ENCODE results near the gene CDC73. TPM values are rescaled to one million over a fixed set of nuclear protein-coding genes. Genes with fewer than 3 reads are reported as not detected.

The CDC73 gene
- total and polyA plus RNA-seq, 2 of the 13 experiments (the other 11 are each of a cell fraction or from before 2014, with no cell fraction given) = 20.2 to 26.3 TPM

- TF ChIP-seq ZNF530 (CRISPR knock-in tag; IDR thresholded peaks at IDR 0.05; ENCODE audit: low read depth) = no peak
- no peak for TF ChIP-seq BCL6 (CRISPR knock-in tag; IDR thresholded peaks at IDR 0.05)
Measured at GRCh38 chr1:193102662-193103061, 19.2 kb upstream of the CDC73 start (continued).

- Histone ChIP-seq H3K27me3 (ENCODE audit: control insufficient read depth in 1 of 2, insufficient read depth in 2 of 2, low read length in 2 of 2) (no peaks in the 10 kb centered on the region; a peak in 1 of 5 replicates), H3K4me2 (ENCODE audit: low read depth, low read length) (peak overlapping the region; percentile 76), H2AFZ (ENCODE audit: low read length) (no peak overlapping the region), H4K20me1 (ENCODE audit: insufficient read depth, low read length) (no peaks in the 10 kb centered on the region), H3K9me3 (ENCODE audit: low read length) (no peaks in the 10 kb centered on the region), H3K79me2 (ENCODE audit: insufficient read depth, low read length) (peaks cover 31% of the 10 kb centered on the region), H3K4me1 (ENCODE audit: insufficient read depth, low read length) (peaks cover 44% of the 10 kb centered on the region), H3K36me3 (replicated peaks in 1 of 2; ENCODE audit: control insufficient read depth in 1 of 2, insufficient read depth in 2 of 2, low read length in 2 of 2) (peaks cover 6 to 16% of the 10 kb centered on the region in 2 experiments; a peak in 4 of 5 replicates), H3K9ac (ENCODE audit: insufficient read depth, low read depth, low read length) (peak overlapping the region; percentile 78), H3K27ac (ENCODE audit: extremely low read length, insufficient read depth, low read length) (peak overlapping the region; percentile 89), H3K4me3 (replicated peaks in 1 of 3; ENCODE audit: insufficient read depth in 1 of 3, low read depth in 2 of 3, low read length in 3 of 3) (peak overlapping the region; percentile 70 to 93 (median 82))
- intact Hi-C loops (cut with micrococcal nuclease; ENCODE audit: unreplicated experiment) = loop anchor here (1.0 kb wide), 1 partner anchor 44 kb away; no protein-coding TSS in a partner anchor
- ATAC-seq (no peak), FAIRE-seq (no peak), DNase-seq (ENCODE audit: low spot score) (no peak)
- ChIA-PET POLR2A (interaction anchor here (1.6 to 2.9 kb wide), 5 partner anchors 10 to 45 kb away, joined by 9 to 31 read pairs (median 13); partner anchors contain the start of genes CDC73, RO60 and UCHL5), CTCF (ENCODE audit: low intra/inter-chr PET ratio, low total read pairs) (interaction anchor here (1.3 kb wide), 1 partner anchor 17 kb away, joined by 4 read pairs; no protein-coding TSS in a partner anchor)
- in situ Hi-C loops (cut with HindIII; ENCODE audit: extremely low pct_ligation_motif_present, low pct_unique_long_range_greater_than_20kb) = no loop called here
- 30% methylated on average over 9 of the region's 9 CpGs for WGBS (ENCODE audit: low lambda C conversion rate)
- BruUV-seq (replicated peaks) = no TSS peak
- no peak for TF ChIP-seq ZNF224 (CRISPR knock-in tag; IDR thresholded peaks at IDR 0.05)
- TF ChIP-seq, protein P1, sequence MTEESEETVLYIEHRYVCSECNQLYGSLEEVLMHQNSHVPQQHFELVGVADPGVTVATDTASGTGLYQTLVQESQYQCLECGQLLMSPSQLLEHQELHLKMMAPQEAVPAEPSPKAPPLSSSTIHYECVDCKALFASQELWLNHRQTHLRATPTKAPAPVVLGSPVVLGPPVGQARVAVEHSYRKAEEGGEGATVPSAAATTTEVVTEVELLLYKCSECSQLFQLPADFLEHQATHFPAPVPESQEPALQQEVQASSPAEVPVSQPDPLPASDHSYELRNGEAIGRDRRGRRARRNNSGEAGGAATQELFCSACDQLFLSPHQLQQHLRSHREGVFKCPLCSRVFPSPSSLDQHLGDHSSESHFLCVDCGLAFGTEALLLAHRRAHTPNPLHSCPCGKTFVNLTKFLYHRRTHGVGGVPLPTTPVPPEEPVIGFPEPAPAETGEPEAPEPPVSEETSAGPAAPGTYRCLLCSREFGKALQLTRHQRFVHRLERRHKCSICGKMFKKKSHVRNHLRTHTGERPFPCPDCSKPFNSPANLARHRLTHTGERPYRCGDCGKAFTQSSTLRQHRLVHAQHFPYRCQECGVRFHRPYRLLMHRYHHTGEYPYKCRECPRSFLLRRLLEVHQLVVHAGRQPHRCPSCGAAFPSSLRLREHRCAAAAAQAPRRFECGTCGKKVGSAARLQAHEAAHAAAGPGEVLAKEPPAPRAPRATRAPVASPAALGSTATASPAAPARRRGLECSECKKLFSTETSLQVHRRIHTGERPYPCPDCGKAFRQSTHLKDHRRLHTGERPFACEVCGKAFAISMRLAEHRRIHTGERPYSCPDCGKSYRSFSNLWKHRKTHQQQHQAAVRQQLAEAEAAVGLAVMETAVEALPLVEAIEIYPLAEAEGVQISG (CRISPR knock-in tag; IDR thresholded peaks at IDR 0.05) = no peak
- TF ChIP-seq ZKSCAN8 (CRISPR knock-in tag; IDR thresholded peaks at IDR 0.05; ENCODE audit: borderline replicate concordance) = peak; percentile 99
- no peak for TF ChIP-seq NR2F1 (CRISPR knock-in tag; IDR thresholded peaks at IDR 0.05)
- no peak for TF ChIP-seq RARG (CRISPR knock-in tag; IDR thresholded peaks at IDR 0.05; ENCODE audit: low read depth)
- TF ChIP-seq TCF7L2 (IDR thresholded peaks at IDR 0.05; ENCODE audit: low read depth, low read length) = no peak
- no peak for TF ChIP-seq KDM2A (CRISPR knock-in tag; IDR thresholded peaks at IDR 0.05; ENCODE audit: borderline replicate concordance, low read depth)
- no peak for TF ChIP-seq POLR2G (IDR thresholded peaks at IDR 0.05; ENCODE audit: low read depth, low read length)
- 0 out of 2 replicates have a peak, but pooled peaks have one; percentile 0 for TF ChIP-seq KMT2B (CRISPR knock-in tag; IDR thresholded peaks at IDR 0.05)
- TF ChIP-seq, protein P2, sequence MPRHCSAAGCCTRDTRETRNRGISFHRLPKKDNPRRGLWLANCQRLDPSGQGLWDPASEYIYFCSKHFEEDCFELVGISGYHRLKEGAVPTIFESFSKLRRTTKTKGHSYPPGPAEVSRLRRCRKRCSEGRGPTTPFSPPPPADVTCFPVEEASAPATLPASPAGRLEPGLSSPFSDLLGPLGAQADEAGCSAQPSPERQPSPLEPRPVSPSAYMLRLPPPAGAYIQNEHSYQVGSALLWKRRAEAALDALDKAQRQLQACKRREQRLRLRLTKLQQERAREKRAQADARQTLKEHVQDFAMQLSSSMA (CRISPR knock-in tag; IDR thresholded peaks at IDR 0.05) = no peak
- no peak for TF ChIP-seq ZNF556 (CRISPR knock-in tag; IDR thresholded peaks at IDR 0.05; ENCODE audit: borderline replicate concordance)
- no peak for TF ChIP-seq ZNF256 (CRISPR knock-in tag; conservative IDR thresholded peaks at IDR 0.05)
- TF ChIP-seq ZSCAN31 (CRISPR knock-in tag; IDR thresholded peaks at IDR 0.05; ENCODE audit: low read depth) = no peak
- no peak for TF ChIP-seq GFI1 (CRISPR knock-in tag; IDR thresholded peaks at IDR 0.05; ENCODE audit: borderline replicate concordance)
- no peak for TF ChIP-seq CHD4 (IDR thresholded peaks at IDR 0.05; ENCODE audit: borderline replicate concordance, low read length)
- no peak for TF ChIP-seq GTF3A (CRISPR knock-in tag; conservative IDR thresholded peaks at IDR 0.05)
- 0 out of 2 replicates have a peak, but pooled peaks have one; percentile 12 for TF ChIP-seq ZFP36L1 (CRISPR knock-in tag; IDR thresholded peaks at IDR 0.05)
- no peak for TF ChIP-seq ZNF772 (CRISPR knock-in tag; IDR thresholded peaks at IDR 0.05)
Measured at GRCh38 chr1:193103759-193104501, 17.9 kb upstream of the CDC73 start.

All from HepG2 (cell line).